H7 (cell line): ENCODE measurements around the gene NATD1. TPM values are rescaled to one million over a fixed set of nuclear protein-coding genes. Genes with fewer than 3 reads are reported as not detected.
A peak's percentile ranks its signal among the peaks of the same experiment; 100 is the strongest.

Experiments
- DNase-seq: peaks from one replicate; pipeline ENCODE4 v3.0.0; 2012
- H3K27me3 ChIP-seq: 2 replicates; pipeline ENCODE4 v1.6.0; 2011; ENCODE audit warnings: mild to moderate bottlenecking, low read length; ENCODE audit not compliant: control insufficient read depth, insufficient read depth
- H3K36me3 ChIP-seq: replicated peaks from 2 replicates; pipeline ENCODE4 v1.5.1; 2011; ENCODE audit warnings: low read length; ENCODE audit not compliant: control insufficient read depth, insufficient read depth
- H3K4me3 ChIP-seq: 2 replicates; pipeline ENCODE4 v1.5.1; 2011; ENCODE audit warnings: low read depth, mild to moderate bottlenecking, control low read depth, low read length, moderate library complexity; ENCODE audit not compliant: insufficient read depth
- total RNA-seq: library from RNA; depleted of rRNA; stranded (reverse); fragments of >200 nt; shearing (Covaris generic); gene quantifications from 2 replicates; pipeline ENCODE4 v1.2.3, GENCODE V29; 2014

Gene NATD1
- total RNA-seq, 1 experiment from 2014 or later: 12.9 TPM

GRCh38 chr17:21213638-21214014, 39.6 kb downstream of the NATD1 start:
- DNase-seq: peak; percentile 88
- H3K4me3 ChIP-seq: peak overlapping the region; percentile 97
- peaks cover 6% of the 10 kb centered on the region for H3K36me3 ChIP-seq
- no peaks in the 10 kb centered on the region for H3K27me3 ChIP-seq

- Histone ChIP-seq H3K27me3 (no peaks in the 10 kb centered on the region), H3K4me3 (peak overlapping the region; percentile 97), H3K36me3 (peaks cover 9% of the 10 kb centered on the region)
- DNase-seq: peak; percentile 13
These were observed 40.2 kb downstream of the NATD1 start for GRCh38 chr17:21212826-21213637.

- no peak overlapping the region for H3K4me3 ChIP-seq
- DNase-seq: peak; percentile 26
These were observed 41.3 kb downstream of the NATD1 start for GRCh38 chr17:21211825-21212479.

GRCh38 chr17:21210411-21211076, 42.7 kb downstream of the NATD1 start:
- no peaks in the 10 kb centered on the region for H3K27me3 ChIP-seq
- peaks cover 9% of the 10 kb centered on the region for H3K36me3 ChIP-seq
- peak; percentile 16 for DNase-seq
- no peak overlapping the region for H3K4me3 ChIP-seq

More at GRCh38 chr17:21211825-21212479, 41.3 kb downstream of the NATD1 start:
- peaks cover 9% of the 10 kb centered on the region for H3K36me3 ChIP-seq
- H3K27me3 ChIP-seq: no peaks in the 10 kb centered on the region

GRCh38 chr17:21209511-21210175, 43.6 kb downstream of the NATD1 start:
- no peak overlapping the region for H3K4me3 ChIP-seq
- no peaks in the 10 kb centered on the region for H3K27me3 ChIP-seq
- H3K36me3 ChIP-seq: peaks cover 9% of the 10 kb centered on the region
- no peak for DNase-seq

- H3K36me3 ChIP-seq: peaks cover 9% of the 10 kb centered on the region
- H3K4me3 ChIP-seq: no peak overlapping the region
- DNase-seq: no peak
- H3K27me3 ChIP-seq: no peaks in the 10 kb centered on the region
These were observed 44.9 kb downstream of the NATD1 start for GRCh38 chr17:21208352-21208751.

GRCh38 chr17:21204935-21205334, 48.3 kb downstream of the NATD1 start:
- H3K36me3 ChIP-seq: peaks cover 3% of the 10 kb centered on the region
- H3K4me3 ChIP-seq: no peak overlapping the region
- no peaks in the 10 kb centered on the region for H3K27me3 ChIP-seq
- no peak for DNase-seq

GRCh38 chr17:21202512-21202911, 50.7 kb downstream of the NATD1 start:
- Histone ChIP-seq H3K4me3 (no peak overlapping the region), H3K36me3 (peaks cover 6% of the 10 kb centered on the region), H3K27me3 (no peaks in the 10 kb centered on the region)
- peak; percentile 60 for DNase-seq

- peaks cover 10% of the 10 kb centered on the region for H3K36me3 ChIP-seq
- no peak overlapping the region for H3K4me3 ChIP-seq
- H3K27me3 ChIP-seq: no peaks in the 10 kb centered on the region
- DNase-seq: peak; percentile 67
These were observed 51.3 kb downstream of the NATD1 start for GRCh38 chr17:21201874-21202273.

- Histone ChIP-seq H3K4me3 (no peak overlapping the region), H3K27me3 (no peaks in the 10 kb centered on the region), H3K36me3 (peaks cover 10% of the 10 kb centered on the region)
- no peak for DNase-seq
These were observed 52.0 kb downstream of the NATD1 start for GRCh38 chr17:21201298-21201595.

- peaks cover 10% of the 10 kb centered on the region for H3K36me3 ChIP-seq
- H3K27me3 ChIP-seq: no peaks in the 10 kb centered on the region
- DNase-seq: no peak
- no peak overlapping the region for H3K4me3 ChIP-seq
These were observed 52.5 kb downstream of the NATD1 start for GRCh38 chr17:21200590-21201297.

- H3K27me3 ChIP-seq: no peaks in the 10 kb centered on the region
- DNase-seq: peak; percentile 91
- peaks cover 10% of the 10 kb centered on the region for H3K36me3 ChIP-seq
- no peak overlapping the region for H3K4me3 ChIP-seq
These were observed 53.4 kb downstream of the NATD1 start for GRCh38 chr17:21199856-21200255.

- Histone ChIP-seq H3K36me3 (peaks cover 10% of the 10 kb centered on the region), H3K27me3 (no peaks in the 10 kb centered on the region), H3K4me3 (no peak overlapping the region)
- DNase-seq: peak; percentile 80
These were observed 53.9 kb downstream of the NATD1 start for GRCh38 chr17:21199311-21199710.

GRCh38 chr17:21198411-21198810, 54.8 kb downstream of the NATD1 start:
- no peaks in the 10 kb centered on the region for H3K27me3 ChIP-seq
- DNase-seq: no peak
- peaks cover 10% of the 10 kb centered on the region for H3K36me3 ChIP-seq
- no peak overlapping the region for H3K4me3 ChIP-seq
